K562 (cell line): ENCODE results near the gene TLL1. TPM values are rescaled to one million over a fixed set of nuclear protein-coding genes. Genes with fewer than 3 reads are reported as not detected.

Experiments used
- ATAC-seq: fragments of 200-7000 bp; cut with Tn5 transposase; 3 replicates; pipeline ENCODE4 v1.9.1; 2020; ENCODE audit warnings: moderate library complexity
- BruUV-seq: library from RNA; stranded (reverse); fragments of 400-500 nt; replicated peaks from 2 replicates; lab custom pipeline; 2021; lab: Mats Ljungman, UMichigan
- CTCF ChIA-PET: fragments of 300-600 bp; formaldehyde crosslinking; extraction: SDS; loops from one replicate; lab custom pipeline; 2021; ENCODE audit warnings: low intra/inter-chr PET ratio; lab: Yijun Ruan, JAX
- POLR2A ChIA-PET: fragments of 300-600, 350-650 bp; sonication (Branson Sonifier 250); formaldehyde crosslinking; extraction: SDS; loops from one replicate; lab custom pipeline; 2021; ENCODE audit warnings: antibody characterized with exemption, inconsistent platforms; lab: Yijun Ruan, JAX
- DNase-seq, 4 experiments: peaks; one replicate each; pipeline versions ENCODE4 v3.0.0 to v3.0.0-alpha.2; 2011 to 2018; ENCODE audit warnings: low spot score in 3 of 4, mixed read lengths in 3 of 4; ENCODE audit errors: extremely low read depth in 1 of 4
- FAIRE-seq: peaks from 2 replicates; lab custom pipeline; 2011; peaks lifted over from hg19 to GRCh38; lab: Jason Lieb, UNC
- H2AFZ ChIP-seq: 2 replicates; pipeline ENCODE4 v1.6.0; 2011; ENCODE audit warnings: low read depth, low read length, control low read depth, inconsistent platforms
- H3K27ac ChIP-seq: fragments of 200-600 bp; 3 replicates; pipeline ENCODE4 v1.8.0; 2011; ENCODE audit warnings: low read depth, mild to moderate bottlenecking, control low read depth, inconsistent platforms, low read length, moderate library complexity, mixed read lengths; ENCODE audit errors: extremely low read depth
- H3K27me3 ChIP-seq, 2 experiments: fragments of 300-600 bp in 1 of 2; 2 replicates in 1 of 2; 3 replicates in 1 of 2; pipeline versions ENCODE4 v1.6.0 to v1.8.0; 2011; ENCODE audit warnings: inconsistent platforms in 2 of 2, low read length in 2 of 2, mild to moderate bottlenecking in 1 of 2, mixed read lengths in 1 of 2, moderate library complexity in 1 of 2; ENCODE audit not compliant: control insufficient read depth in 2 of 2, insufficient read depth in 2 of 2
- H3K36me3 ChIP-seq: fragments of 300-600 bp; 3 replicates; pipeline ENCODE4 v1.8.0; 2011; ENCODE audit warnings: mild to moderate bottlenecking, low read length, inconsistent platforms; ENCODE audit not compliant: control insufficient read depth, insufficient read depth
- H3K4me1 ChIP-seq, 2 experiments: fragments of 200-600 bp in 1 of 2; replicated peaks in 1 of 2; 2 replicates in 1 of 2; 3 replicates in 1 of 2; pipeline versions ENCODE4 v1.5.1 to v1.8.0; 2011; ENCODE audit warnings: inconsistent platforms in 2 of 2, low read length in 2 of 2, mild to moderate bottlenecking in 1 of 2, mixed read lengths in 1 of 2, moderate library complexity in 1 of 2; ENCODE audit not compliant: control insufficient read depth in 2 of 2, insufficient read depth in 2 of 2
- H3K4me2 ChIP-seq: 2 replicates; pipeline ENCODE4 v1.6.1; 2011; ENCODE audit warnings: low read length, control low read depth, inconsistent platforms, mixed read lengths; ENCODE audit not compliant: insufficient read depth
- H3K4me3 ChIP-seq: fragments of 200-600 bp; sonication (generic), shearing (Covaris generic); 2 replicates; pipeline ENCODE4 v1.5.1; 2016; ENCODE audit warnings: control low read depth, inconsistent platforms
- H3K79me2 ChIP-seq: fragments of 200-600 bp; 3 replicates; pipeline ENCODE4 v1.8.0; 2011; ENCODE audit warnings: low read length, inconsistent platforms; ENCODE audit not compliant: control insufficient read depth, insufficient read depth
- H3K9ac ChIP-seq, 2 experiments: 2 replicates each; pipeline versions ENCODE4 v1.6.0 to v1.6.1; 2011; ENCODE audit warnings: low read depth in 2 of 2, low read length in 2 of 2, control low read depth in 1 of 2, inconsistent platforms in 1 of 2, mild to moderate bottlenecking in 1 of 2, mixed read lengths in 1 of 2; ENCODE audit not compliant: insufficient read depth in 1 of 2
- H3K9me1 ChIP-seq: one replicate; pipeline ENCODE4 v1.6.0; 2011; ENCODE audit warnings: inconsistent platforms, mild to moderate bottlenecking, low read length, moderate library complexity; ENCODE audit not compliant: control insufficient read depth, insufficient read depth
- H3K9me3 ChIP-seq: replicated peaks from 2 replicates; pipeline ENCODE4 v1.5.1; 2011; ENCODE audit warnings: low read depth, low read length, inconsistent platforms; ENCODE audit not compliant: control insufficient read depth, insufficient read depth
- H4K20me1 ChIP-seq: replicated peaks from 2 replicates; pipeline ENCODE4 v1.6.1; 2011; ENCODE audit warnings: low read length, inconsistent platforms, mixed read lengths; ENCODE audit not compliant: control insufficient read depth, insufficient read depth
- BMI1 ChIP-seq: fragments of 150-350 bp; IDR thresholded peaks from 2 replicates; pipeline ENCODE4 v1.6.1; 2014; ENCODE audit warnings: low read length
- CREB3L1 ChIP-seq: fragments of 450-650 bp; IDR thresholded peaks from 2 replicates; pipeline ENCODE4 v1.6.1; 2014; ENCODE audit warnings: low read depth, mild to moderate bottlenecking, moderate library complexity, borderline replicate concordance
- FOXP1 ChIP-seq: sonication (generic); formaldehyde crosslinking; IDR thresholded peaks from 2 replicates; pipeline ENCODE4 v1.8.0; 2022; ENCODE audit warnings: mild to moderate bottlenecking, missing genetic modification reagents
- FUS ChIP-seq: fragments of 200-400 bp; formaldehyde crosslinking; optimal IDR thresholded peaks from 2 replicates; pipeline ENCODE3; 2017; ENCODE audit warnings: low read depth, low read length
- GTF2F1 ChIP-seq: IDR thresholded peaks from 2 replicates; pipeline ENCODE4 v1.6.1; 2011; ENCODE audit warnings: low read depth, low read length, improper control_type of control experiment
- HDAC6 ChIP-seq: IDR thresholded peaks from 2 replicates; pipeline ENCODE4 v1.6.1; 2012; ENCODE audit warnings: low read depth, mild to moderate bottlenecking, control low read depth, inconsistent platforms, low read length, moderate library complexity
- MAFG ChIP-seq: fragments of 450-650 bp; conservative IDR thresholded peaks from 2 replicates; pipeline ENCODE4 v1.6.1; 2016; ENCODE audit warnings: missing genetic modification characterization, missing compliant biosample characterization
- PREB ChIP-seq: sonication (generic); formaldehyde crosslinking; IDR thresholded peaks from 2 replicates; pipeline ENCODE4 v1.8.1; 2023; ENCODE audit warnings: mild to moderate bottlenecking, missing genetic modification reagents
- PTBP1 ChIP-seq: fragments of 200-400 bp; formaldehyde crosslinking; IDR thresholded peaks from 2 replicates; pipeline ENCODE4 v1.6.1; 2017; ENCODE audit warnings: low read depth, low read length
- PYGO2 ChIP-seq: fragments of 450-650 bp; IDR thresholded peaks from 2 replicates; pipeline ENCODE4 v1.6.1; 2016; ENCODE audit warnings: mild to moderate bottlenecking, missing genetic modification characterization, moderate library complexity, missing compliant biosample characterization
- STAG1 ChIP-seq: sonication (generic); formaldehyde crosslinking; IDR thresholded peaks from 2 replicates; pipeline ENCODE4 v1.5.0; 2020; ENCODE audit warnings: missing genetic modification reagents, borderline replicate concordance
- TAF1 ChIP-seq: IDR thresholded peaks from 2 replicates; pipeline ENCODE4 v1.6.1; 2011; ENCODE audit warnings: mild to moderate bottlenecking, low read length, moderate library complexity; ENCODE audit not compliant: insufficient read depth, control insufficient read depth, severe bottlenecking; ENCODE audit errors: extremely low read depth
- TEAD4 ChIP-seq, 2 experiments: sonication (generic) in 1 of 2; formaldehyde crosslinking in 1 of 2; IDR thresholded peaks; 2 replicates each; pipeline versions ENCODE4 v1.6.1 to v1.8.0; 2012 to 2022; ENCODE audit warnings: borderline replicate concordance in 1 of 2, inconsistent platforms in 1 of 2, low read length in 1 of 2, mild to moderate bottlenecking in 1 of 2, missing genetic modification reagents in 1 of 2
- TRIM24 ChIP-seq, 2 experiments: fragments of 450-650 bp; IDR thresholded peaks; 2 replicates each; pipeline ENCODE4 v1.6.1; 2016
- USF1 ChIP-seq: sonication (generic); formaldehyde crosslinking; IDR thresholded peaks from 2 replicates; pipeline ENCODE4 v1.9.0; 2022; ENCODE audit warnings: mild to moderate bottlenecking, missing genetic modification reagents
- WGBS: fragments of 100-300 bp; shearing (Covaris generic); methylation state at CpG from one replicate; pipeline ENCODE4 v1.1.6; 2016; ENCODE audit warnings: low coverage, mixed read lengths; ENCODE audit not compliant: insufficient coverage; ENCODE audit errors: missing lambda C conversion rate; 5-methylcytosine and 5-hydroxymethylcytosine counted together
- in situ Hi-C: fragments of 300-500 bp; cut with MboI; formaldehyde crosslinking; loops from 4 replicates; pipeline ENCODE4 v1.15.0; 2018; ENCODE audit warnings: inconsistent platforms, mixed read lengths
- intact Hi-C: fragments of 100-400 bp; cut with micrococcal nuclease; formaldehyde crosslinking; loops from 2 replicates; pipeline ENCODE4 v1.14.2; 2022
- polyA plus RNA-seq, 8 experiments: library from polyadenylated mRNA; depleted of rRNA in 4 of 8; stranded (reverse) in 5 of 8; unstranded in 3 of 8; fragments of >200 nt; fragmentation: Nextera tagmentation in 2 of 8; fragmentation: Illumina TruSeq in 1 of 8; extraction: Ambion mirVana in 2 of 8; extraction: Trizol in 1 of 8; gene quantifications; 2 replicates each; pipeline versions ENCODE4 v1.2.1 to v1.2.3, GENCODE V29; 2011 to 2014; ENCODE audit warnings: inconsistent platforms in 1 of 8, missing spikeins in 1 of 8
- total RNA-seq, 7 experiments: library from RNA; depleted of rRNA in 6 of 7; stranded (reverse); fragments of >200 nt in 6 of 7; fragmentation: Illumina TruSeq in 2 of 7; extraction: Trizol in 2 of 7; gene quantifications; 2 replicates each; pipeline versions ENCODE4 v1.2.1 to v1.2.3, GENCODE V29; 2011 to 2021; ENCODE audit warnings: low replicate concordance in 1 of 7

TLL1 gene
- total and polyA plus RNA-seq, 9 of the 15 experiments (the other 6 are each of a cell fraction or from before 2014, with no cell fraction given): not detected

GRCh38 chr4:165905405-165906027 is 32.5 kb downstream of the TLL1 start (continued):
- no peak for TF ChIP-seq PREB (CRISPR knock-in tag)
- TF ChIP-seq FUS: no peak
- no peak for TF ChIP-seq HDAC6
- no peak for TF ChIP-seq GTF2F1
- TF ChIP-seq PYGO2: no peak
- no peak for TF ChIP-seq USF1 (CRISPR knock-in tag)

DNA sequence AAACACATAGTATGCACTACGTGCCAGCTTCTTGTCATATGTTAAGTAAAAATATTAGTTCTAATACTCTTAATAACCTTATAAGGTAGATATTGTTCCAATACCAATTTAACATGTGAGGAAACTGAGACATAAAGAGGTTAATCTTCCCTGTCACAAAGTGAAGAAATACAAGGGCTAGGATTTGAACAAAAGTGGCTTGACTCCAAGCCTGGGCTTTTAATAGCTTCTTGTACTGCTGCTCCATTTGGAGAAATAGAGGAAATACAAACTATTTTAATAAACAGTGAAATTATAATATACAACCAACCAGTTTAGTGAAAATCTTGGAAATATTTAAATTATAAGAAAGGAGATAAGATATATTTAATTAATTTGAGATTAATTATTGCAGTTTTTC is 33.2 kb downstream of the TLL1 start:
- in situ Hi-C loops: no loop called here
- H3K4me1 ChIP-seq: no peaks in the 10 kb centered on the region
- H3K9me1 ChIP-seq: no peaks in the 10 kb centered on the region
- no peak overlapping the region for H3K27ac ChIP-seq
- POLR2A ChIA-PET: no interaction called here
- no TSS peak for BruUV-seq
- no peak for ATAC-seq
- no peaks in the 10 kb centered on the region for H3K9me3 ChIP-seq
- 0% methylated on average over 1 of the region's 1 CpG for WGBS
- H3K4me3 ChIP-seq: no peak overlapping the region
- no peak overlapping the region for H2AFZ ChIP-seq
- no peaks in the 10 kb centered on the region for H3K36me3 ChIP-seq
- no peak overlapping the region for H3K9ac ChIP-seq
- no peak overlapping the region for H3K4me2 ChIP-seq
- intact Hi-C loops: no loop called here
- FAIRE-seq: no peak
- H3K79me2 ChIP-seq: no peaks in the 10 kb centered on the region
- H4K20me1 ChIP-seq: no peaks in the 10 kb centered on the region
- no peak for DNase-seq
- CTCF ChIA-PET: no interaction called here
- H3K27me3 ChIP-seq: no peaks in the 10 kb centered on the region
- TF ChIP-seq TRIM24 (IDR thresholded peaks at IDR 0.05) (no peak), CREB3L1 (no peak), MAFG (no peak), FOXP1 (CRISPR knock-in tag) (no peak), TAF1 (no peak), TEAD4 (IDR thresholded peaks at IDR 0.05; ENCODE audit: low read length) (no peak), TEAD4 (CRISPR knock-in tag; IDR thresholded peaks at IDR 0.05; ENCODE audit: borderline replicate concordance) (no peak), BMI1 (no peak), PTBP1 (no peak), STAG1 (CRISPR knock-in tag) (no peak)
